22Rv1 (cell line): ENCODE results near the gene WASHC1.
"Not testable (repeated sequence)": the region's sequence is repeated elsewhere in the genome, so short reads cannot be mapped to it uniquely, and the experiment has no call there.

Experiments
- ZFX ChIP-seq: fragments of 450-650 bp; IDR thresholded peaks from 2 replicates; pipeline ENCODE4 v1.6.1; 2017; ENCODE audit warnings: antibody characterized with exemption, borderline replicate concordance
- TF ChIP-seq, protein P1 (sequence below): fragments of 450-650 bp; IDR thresholded peaks from 2 replicates; pipeline ENCODE4 v1.5.1; 2017; ENCODE audit warnings: mild to moderate bottlenecking

- TF ChIP-seq, protein P1, sequence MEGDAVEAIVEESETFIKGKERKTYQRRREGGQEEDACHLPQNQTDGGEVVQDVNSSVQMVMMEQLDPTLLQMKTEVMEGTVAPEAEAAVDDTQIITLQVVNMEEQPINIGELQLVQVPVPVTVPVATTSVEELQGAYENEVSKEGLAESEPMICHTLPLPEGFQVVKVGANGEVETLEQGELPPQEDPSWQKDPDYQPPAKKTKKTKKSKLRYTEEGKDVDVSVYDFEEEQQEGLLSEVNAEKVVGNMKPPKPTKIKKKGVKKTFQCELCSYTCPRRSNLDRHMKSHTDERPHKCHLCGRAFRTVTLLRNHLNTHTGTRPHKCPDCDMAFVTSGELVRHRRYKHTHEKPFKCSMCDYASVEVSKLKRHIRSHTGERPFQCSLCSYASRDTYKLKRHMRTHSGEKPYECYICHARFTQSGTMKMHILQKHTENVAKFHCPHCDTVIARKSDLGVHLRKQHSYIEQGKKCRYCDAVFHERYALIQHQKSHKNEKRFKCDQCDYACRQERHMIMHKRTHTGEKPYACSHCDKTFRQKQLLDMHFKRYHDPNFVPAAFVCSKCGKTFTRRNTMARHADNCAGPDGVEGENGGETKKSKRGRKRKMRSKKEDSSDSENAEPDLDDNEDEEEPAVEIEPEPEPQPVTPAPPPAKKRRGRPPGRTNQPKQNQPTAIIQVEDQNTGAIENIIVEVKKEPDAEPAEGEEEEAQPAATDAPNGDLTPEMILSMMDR, result not testable (repeated sequence)
- TF ChIP-seq ZFX, result not testable (repeated sequence)
These were observed 3.1 kb upstream of the WASHC1 start for GRCh38 chr9:32308-32707.
